OCI-LY1 (cell line): Measurements from ENCODE around the gene TNS4.
A peak's percentile ranks its signal among the peaks of the same experiment; 100 is the strongest.

Experiments
- H2AFZ ChIP-seq: fragments of 200-600 bp; sonication (generic), shearing (Covaris generic); 2 replicates; pipeline ENCODE4 v1.6.0; 2014; ENCODE audit warnings: antibody characterized with exemption, mild to moderate bottlenecking, low read length
- H3F3A ChIP-seq: fragments of 200-600 bp; sonication (generic), shearing (Covaris generic); 2 replicates; pipeline ENCODE4 v1.6.0; 2014; ENCODE audit warnings: mild to moderate bottlenecking, antibody characterized with exemption, low read length, moderate library complexity; ENCODE audit not compliant: insufficient read depth
- H3K27ac ChIP-seq: fragments of 200-600 bp; sonication (generic); 2 replicates; pipeline ENCODE4 v1.5.1; 2014; ENCODE audit warnings: low read length, mixed run types, mild to moderate bottlenecking, low read depth; ENCODE audit not compliant: poor library complexity, severe bottlenecking
- H3K27me3 ChIP-seq: fragments of 200-600 bp; sonication (generic); 2 replicates; pipeline ENCODE4 v1.6.0; 2014; ENCODE audit warnings: antibody characterized with exemption, mild to moderate bottlenecking, low read length, moderate library complexity; ENCODE audit not compliant: insufficient read depth
- H3K36me3 ChIP-seq: fragments of 200-600 bp; sonication (generic); 2 replicates; pipeline ENCODE4 v1.6.1; 2014; ENCODE audit warnings: mild to moderate bottlenecking, antibody characterized with exemption, low read length, moderate library complexity, mixed read lengths; ENCODE audit not compliant: insufficient read depth
- H3K4me1 ChIP-seq: fragments of 200-600 bp; sonication (generic); 2 replicates; pipeline ENCODE4 v1.5.1; 2014; ENCODE audit warnings: mild to moderate bottlenecking, low read length, moderate library complexity; ENCODE audit not compliant: insufficient read depth, severe bottlenecking
- H3K4me2 ChIP-seq: fragments of 200-600 bp; sonication (generic), shearing (Covaris generic); 2 replicates; pipeline ENCODE4 v1.6.1; 2014; ENCODE audit warnings: low read length
- H3K4me3 ChIP-seq: fragments of 200-600 bp; sonication (generic); 2 replicates; pipeline ENCODE4 v1.5.1; 2014; ENCODE audit warnings: low read length, low read depth, mild to moderate bottlenecking, mixed read lengths; ENCODE audit not compliant: poor library complexity, severe bottlenecking
- H3K79me2 ChIP-seq: fragments of 200-600 bp; shearing (Covaris generic); 2 replicates; pipeline ENCODE4 v1.6.1; 2016; ENCODE audit warnings: mixed run types, low read length, mixed read lengths; ENCODE audit not compliant: insufficient read depth
- H3K9ac ChIP-seq: fragments of 200-600 bp; sonication (generic), shearing (Covaris generic); 2 replicates; pipeline ENCODE4 v1.6.1; 2014; ENCODE audit warnings: mild to moderate bottlenecking, low read length, mixed read lengths
- H3K9me2 ChIP-seq: fragments of 200-600 bp; sonication (generic), shearing (Covaris generic); 2 replicates; pipeline ENCODE4 v1.6.1; 2014; ENCODE audit warnings: low read depth, mild to moderate bottlenecking, low read length, mixed read lengths
- H3K9me3 ChIP-seq: fragments of 200-600 bp; shearing (Covaris generic); 2 replicates; pipeline ENCODE4 v1.6.1; 2014; ENCODE audit warnings: low read length, mixed read lengths
- H4K20me1 ChIP-seq: fragments of 200-600 bp; sonication (generic), shearing (Covaris generic); 2 replicates; pipeline ENCODE4 v1.6.0; 2016; ENCODE audit warnings: mild to moderate bottlenecking, low read length; ENCODE audit not compliant: insufficient read depth
- CTCF ChIP-seq: fragments of 200-600 bp; sonication (generic), shearing (Covaris generic); IDR thresholded peaks from 2 replicates; pipeline ENCODE4 v1.5.1; 2017; ENCODE audit warnings: mild to moderate bottlenecking, antibody characterized with exemption, low read length, moderate library complexity, mixed read lengths
- EZH2 ChIP-seq: fragments of 200-600 bp; sonication (generic), shearing (Covaris generic); IDR thresholded peaks from 2 replicates; pipeline ENCODE4 v1.8.0; 2017; ENCODE audit warnings: borderline replicate concordance, mixed run types, mild to moderate bottlenecking, antibody characterized with exemption, low read length, moderate library complexity, mixed read lengths

TNS4 gene

DNA sequence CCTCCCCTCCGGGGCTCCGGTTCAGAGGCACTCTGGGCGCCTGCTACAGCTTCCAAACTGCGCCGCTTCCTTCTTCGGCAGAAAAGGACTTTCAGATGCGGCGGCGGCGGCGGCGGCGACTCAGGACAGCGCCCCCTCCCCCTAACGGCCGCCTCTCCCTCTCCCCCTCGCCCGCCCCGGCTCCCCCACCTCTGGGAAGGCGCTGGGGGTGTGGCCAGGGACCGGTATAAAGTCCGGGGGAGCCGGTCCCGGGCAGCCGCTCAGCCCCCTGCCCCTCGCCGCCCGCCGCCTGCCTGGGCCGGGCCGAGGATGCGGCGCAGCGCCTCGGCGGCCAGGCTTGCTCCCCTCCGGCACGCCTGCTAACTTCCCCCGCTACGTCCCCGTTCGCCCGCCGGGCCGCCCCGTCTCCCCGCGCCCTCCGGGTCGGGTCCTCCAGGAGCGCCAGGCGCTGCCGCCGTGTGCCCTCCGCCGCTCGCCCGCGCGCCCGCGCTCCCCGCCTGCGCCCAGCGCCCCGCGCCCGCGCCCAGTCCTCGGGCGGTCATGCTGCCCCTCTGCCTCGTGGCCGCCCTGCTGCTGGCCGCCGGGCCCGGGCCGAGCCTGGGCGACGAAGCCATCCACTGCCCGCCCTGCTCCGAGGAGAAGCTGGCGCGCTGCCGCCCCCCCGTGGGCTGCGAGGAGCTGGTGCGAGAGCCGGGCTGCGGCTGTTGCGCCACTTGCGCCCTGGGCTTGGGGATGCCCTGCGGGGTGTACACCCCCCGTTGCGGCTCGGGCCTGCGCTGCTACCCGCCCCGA is 58.0 kb downstream of the TNS4 start, which contains the start of gene IGFBP4:
IGFBP4 (plus strand) TSS at position 255 of the 792 bp plus-strand sequence; CDS start at position 541, 286 bp downstream.
- Histone ChIP-seq H3K79me2 (no peaks in the 10 kb centered on the region), H3K4me1 (peaks cover 17% of the 10 kb centered on the region), H2AFZ (no peak within 1 kb of the TSS), H3K27ac (no peak within 1 kb of the TSS), H3K9me3 (no peaks in the 10 kb centered on the region), H3K4me3 (peak within 1 kb of the TSS; percentile 55), H3K9me2 (no peaks in the 10 kb centered on the region), H3K4me2 (peak within 1 kb of the TSS; percentile 71), H3K36me3 (no peaks in the 10 kb centered on the region), H3K27me3 (peaks cover 22% of the 10 kb centered on the region; the same call in 1 of the 2 replicates), H3K9ac (no peak within 1 kb of the TSS; the same call in 1 of the 2 replicates), H4K20me1 (no peaks in the 10 kb centered on the region), H3F3A (no peaks in the 10 kb centered on the region)
- TF ChIP-seq EZH2: no peak
- TF ChIP-seq CTCF: peak; percentile 41; the same call in 1 of the 2 replicates

DNA sequence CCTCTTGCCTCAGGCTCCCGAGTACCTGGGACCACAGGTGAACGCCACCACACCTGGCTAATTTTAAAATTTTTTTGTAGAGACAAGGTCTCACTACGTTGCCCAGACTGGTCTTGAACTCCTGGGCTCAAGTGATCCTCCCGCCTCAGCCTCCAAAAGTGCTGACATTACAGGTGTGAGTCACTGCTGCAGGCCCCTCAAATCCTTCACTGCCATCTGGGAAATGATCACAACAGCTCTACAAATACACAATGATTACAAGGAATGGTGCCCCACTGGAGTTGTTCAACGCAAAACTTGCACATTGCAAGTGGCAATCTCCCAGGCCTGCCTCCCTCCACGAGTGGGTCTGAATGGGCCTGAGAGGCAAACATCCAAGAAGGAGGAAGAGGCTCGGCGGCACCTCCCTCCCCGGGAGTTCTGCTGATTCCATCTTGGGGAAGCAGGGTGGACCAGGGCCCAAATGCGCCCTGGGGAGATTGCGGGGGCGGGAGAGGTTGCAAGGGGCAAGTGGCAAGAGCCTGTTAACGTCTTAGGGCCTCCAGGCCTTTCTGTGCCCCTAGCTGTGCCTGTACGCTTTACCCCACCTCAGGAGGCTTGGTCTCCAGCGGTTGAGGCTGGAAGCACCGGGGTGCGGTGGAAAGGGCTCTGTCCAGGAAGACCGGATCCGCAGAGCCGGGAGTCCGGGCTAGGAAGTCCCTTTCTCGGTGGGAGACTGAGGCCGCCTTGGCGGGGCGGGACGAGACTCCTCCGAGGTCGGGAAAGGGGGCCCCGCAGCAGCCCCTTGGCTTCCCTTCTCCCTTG is 58.8 kb downstream of the TNS4 start:
- Histone ChIP-seq H3K4me3 (peak overlapping the region; percentile 55), H3K4me2 (peak overlapping the region; percentile 71), H3K27ac (no peak overlapping the region)

GRCh38 chr17:40440166-40440565 is 61.3 kb downstream of the TNS4 start:
- Histone ChIP-seq H3K4me1 (peaks cover 14% of the 10 kb centered on the region), H3K4me2 (no peak overlapping the region), H3K4me3 (no peak overlapping the region), H3K9ac (no peak overlapping the region), H3K27ac (no peak overlapping the region), H2AFZ (no peak overlapping the region), H3K27me3 (peaks cover 13% of the 10 kb centered on the region; the same call in 1 of the 2 replicates), H3K9me2 (no peaks in the 10 kb centered on the region), H4K20me1 (no peaks in the 10 kb centered on the region), H3F3A (no peaks in the 10 kb centered on the region), H3K79me2 (no peaks in the 10 kb centered on the region), H3K36me3 (no peaks in the 10 kb centered on the region), H3K9me3 (no peaks in the 10 kb centered on the region)
- TF ChIP-seq EZH2 (no peak), CTCF (no peak)

More for the DNA sequence above, 58.8 kb downstream of the TNS4 start:
- TF ChIP-seq CTCF: no peak
- TF ChIP-seq EZH2: no peak
- Histone ChIP-seq H3K9me3 (no peaks in the 10 kb centered on the region), H2AFZ (no peak overlapping the region), H3K36me3 (no peaks in the 10 kb centered on the region), H3K4me1 (peaks cover 17% of the 10 kb centered on the region), H3K9ac (no peak overlapping the region), H3F3A (no peaks in the 10 kb centered on the region), H4K20me1 (no peaks in the 10 kb centered on the region), H3K79me2 (no peaks in the 10 kb centered on the region), H3K27me3 (peaks cover 20% of the 10 kb centered on the region; the same call in 1 of the 2 replicates), H3K9me2 (no peaks in the 10 kb centered on the region)
